Ishikawa (cell line): ENCODE results near the gene USP8.

Experiments
- CEBPB ChIP-seq: IDR thresholded peaks from 2 replicates; pipeline ENCODE4 v1.6.1; 2012
- EGR1 ChIP-seq: IDR thresholded peaks from 2 replicates; pipeline ENCODE4 v1.6.1; 2012
- EP300 ChIP-seq: IDR thresholded peaks from 2 replicates; pipeline ENCODE4 v1.6.1; 2012; ENCODE audit warnings: borderline replicate concordance
- MAX ChIP-seq: IDR thresholded peaks from 2 replicates; pipeline ENCODE4 v1.6.1; 2012
- NFIC ChIP-seq: IDR thresholded peaks from 2 replicates; pipeline ENCODE4 v1.6.1; 2012
- REST ChIP-seq: IDR thresholded peaks from 2 replicates; pipeline ENCODE4 v1.6.1; 2012; ENCODE audit warnings: low read depth, mild to moderate bottlenecking
- TEAD4 ChIP-seq: IDR thresholded peaks from 2 replicates; pipeline ENCODE4 v1.6.1; 2012
- ZBTB7A ChIP-seq: IDR thresholded peaks from 2 replicates; pipeline ENCODE4 v1.6.1; 2012; ENCODE audit warnings: low read depth

- TF ChIP-seq EP300 (no peak), REST (no peak), EGR1 (no peak), MAX (no peak), CEBPB (no peak), ZBTB7A (no peak), TEAD4 (no peak), NFIC (no peak)
Observed at GRCh38 chr15:50487287-50487686, 63.1 kb downstream of the USP8 start.
